HepG2 (cell line): ENCODE data around the gene ZNF444. TPM values are rescaled to one million over a fixed set of nuclear protein-coding genes. Genes with fewer than 3 reads are reported as not detected.

Source experiments
- ATAC-seq: fragments of 200-7000 bp; cut with Tn5 transposase; 3 replicates; pipeline ENCODE4 v1.9.1; 2020; ENCODE audit warnings: mild to moderate bottlenecking, moderate library complexity
- BruUV-seq: library from RNA; stranded (reverse); fragments of 400-500 nt; replicated peaks from 2 replicates; lab custom pipeline; 2021; lab: Mats Ljungman, UMichigan
- CTCF ChIA-PET: fragments of 300-600 bp; formaldehyde crosslinking; extraction: SDS; loops from one replicate; lab custom pipeline; 2021; ENCODE audit warnings: low total read pairs, inconsistent platforms, low intra/inter-chr PET ratio; lab: Yijun Ruan, JAX
- POLR2A ChIA-PET: fragments of 350-600 bp; sonication (Branson Sonifier 250); formaldehyde crosslinking; loops from one replicate; lab custom pipeline; 2020; ENCODE audit warnings: antibody characterized with exemption, inconsistent platforms; lab: Yijun Ruan, JAX
- DNase-seq: peaks from one replicate; pipeline ENCODE4 v3.0.0-alpha.2; 2015; ENCODE audit warnings: low spot score
- FAIRE-seq: peaks from 3 replicates; lab custom pipeline; 2011; peaks lifted over from hg19 to GRCh38; lab: Jason Lieb, UNC
- H2AFZ ChIP-seq: one replicate; pipeline ENCODE4 v1.6.1; 2011; ENCODE audit warnings: low read length, inconsistent platforms
- H3K27ac ChIP-seq: fragments of 300-600 bp; 3 replicates; pipeline ENCODE4 v1.8.0; 2011; ENCODE audit warnings: mixed run types, mild to moderate bottlenecking, mixed read lengths, low read length, inconsistent platforms; ENCODE audit not compliant: insufficient read depth; ENCODE audit errors: extremely low read length
- H3K27me3 ChIP-seq, 2 experiments: fragments of 200-600 bp in 1 of 2; 2 replicates in 1 of 2; 3 replicates in 1 of 2; pipeline versions ENCODE4 v1.6.0 to v1.8.0; 2011; ENCODE audit warnings: low read length in 2 of 2, mild to moderate bottlenecking in 2 of 2, moderate library complexity in 2 of 2, inconsistent platforms in 1 of 2; ENCODE audit not compliant: insufficient read depth in 2 of 2, control insufficient read depth in 1 of 2
- H3K36me3 ChIP-seq, 2 experiments: fragments of 200-600 bp in 1 of 2; replicated peaks in 1 of 2; 2 replicates in 1 of 2; 3 replicates in 1 of 2; pipeline versions ENCODE4 v1.5.1 to v1.8.0; 2011; ENCODE audit warnings: low read length in 2 of 2, inconsistent platforms in 1 of 2; ENCODE audit not compliant: insufficient read depth in 2 of 2, control insufficient read depth in 1 of 2
- H3K4me1 ChIP-seq: 2 replicates; pipeline ENCODE4 v1.5.1; 2012; ENCODE audit warnings: low read length, inconsistent platforms; ENCODE audit not compliant: insufficient read depth
- H3K4me2 ChIP-seq: 2 replicates; pipeline ENCODE4 v1.6.0; 2011; ENCODE audit warnings: low read depth, low read length, inconsistent platforms
- H3K4me3 ChIP-seq, 3 experiments: fragments of 200-600 bp in 1 of 3; sonication (generic), shearing (Covaris generic) in 1 of 3; replicated peaks in 1 of 3; 2 replicates each; pipeline ENCODE4 v1.5.1; 2011 to 2016; ENCODE audit warnings: low read length in 3 of 3, inconsistent platforms in 2 of 3, low read depth in 2 of 3, mild to moderate bottlenecking in 2 of 3, control low read depth in 1 of 3, mixed read lengths in 1 of 3; ENCODE audit not compliant: insufficient read depth in 1 of 3
- H3K79me2 ChIP-seq: one replicate; pipeline ENCODE4 v1.6.1; 2011; ENCODE audit warnings: low read length, inconsistent platforms; ENCODE audit not compliant: insufficient read depth
- H3K9ac ChIP-seq: 2 replicates; pipeline ENCODE4 v1.6.0; 2011; ENCODE audit warnings: mild to moderate bottlenecking, low read depth, low read length, inconsistent platforms; ENCODE audit not compliant: insufficient read depth
- H3K9me3 ChIP-seq: 2 replicates; pipeline ENCODE4 v1.5.1; 2012; ENCODE audit warnings: mild to moderate bottlenecking, low read length
- H4K20me1 ChIP-seq: 2 replicates; pipeline ENCODE4 v1.6.0; 2011; ENCODE audit warnings: inconsistent platforms, mild to moderate bottlenecking, low read length, moderate library complexity; ENCODE audit not compliant: insufficient read depth
- FOSL1 ChIP-seq: sonication (generic); formaldehyde crosslinking; IDR thresholded peaks from 2 replicates; pipeline ENCODE4 v1.9.0; 2021; ENCODE audit warnings: missing genetic modification reagents, borderline replicate concordance
- HMG20A ChIP-seq: IDR thresholded peaks from 2 replicates; pipeline ENCODE4 v1.6.1; 2016; ENCODE audit warnings: borderline replicate concordance
- KDM4B ChIP-seq: sonication (generic); formaldehyde crosslinking; IDR thresholded peaks from 2 replicates; pipeline ENCODE4 v1.4.0; 2020; ENCODE audit warnings: missing genetic modification reagents
- TGIF2 ChIP-seq: IDR thresholded peaks from 2 replicates; pipeline ENCODE4 v1.6.1; 2016; ENCODE audit warnings: control low read depth, missing compliant biosample characterization
- TMF1 ChIP-seq: sonication (generic); formaldehyde crosslinking; IDR thresholded peaks from 2 replicates; pipeline ENCODE4 v1.8.1; 2022; ENCODE audit warnings: low read depth, missing genetic modification reagents
- ZBTB38 ChIP-seq: sonication (generic); formaldehyde crosslinking; IDR thresholded peaks from 2 replicates; pipeline ENCODE4 v1.5.1; 2020; ENCODE audit warnings: mild to moderate bottlenecking, missing genetic modification reagents
- ZNF10 ChIP-seq: sonication (generic); formaldehyde crosslinking; IDR thresholded peaks from 2 replicates; pipeline ENCODE4 v1.4.0; 2020; ENCODE audit warnings: mild to moderate bottlenecking, low read depth, missing genetic modification reagents, borderline replicate concordance
- ZNF136 ChIP-seq: sonication (generic); formaldehyde crosslinking; IDR thresholded peaks from 2 replicates; pipeline ENCODE4 v1.8.1; 2022; ENCODE audit warnings: low read depth, mild to moderate bottlenecking, moderate library complexity, missing genetic modification reagents
- ZNF33B ChIP-seq: sonication (generic); formaldehyde crosslinking; IDR thresholded peaks from 2 replicates; pipeline ENCODE4 v1.5.1; 2020; ENCODE audit warnings: mild to moderate bottlenecking, missing genetic modification reagents
- ZNF564 ChIP-seq: sonication (generic); formaldehyde crosslinking; IDR thresholded peaks from 2 replicates; pipeline ENCODE4 v1.8.1; 2023; ENCODE audit warnings: mild to moderate bottlenecking, missing genetic modification reagents
- ZNF737 ChIP-seq: sonication (generic); formaldehyde crosslinking; IDR thresholded peaks from 2 replicates; pipeline ENCODE4 v1.5.0; 2020; ENCODE audit warnings: missing genetic modification reagents, mild to moderate bottlenecking, borderline replicate concordance
- ZSCAN9 ChIP-seq: IDR thresholded peaks from 2 replicates; pipeline ENCODE4 v1.6.1; 2016; ENCODE audit warnings: borderline replicate concordance
- WGBS: methylation state at CpG from one replicate; pipeline ENCODE4 v1.1.6; 2017; ENCODE audit warnings: low lambda C conversion rate; 5-methylcytosine and 5-hydroxymethylcytosine counted together
- in situ Hi-C: cut with HindIII; loops from 2 replicates; pipeline ENCODE4 v1.10.0; 2017; ENCODE audit warnings: low pct_unique_long_range_greater_than_20kb; ENCODE audit not compliant: extremely low pct_ligation_motif_present
- intact Hi-C: fragments of 100-400 bp; cut with micrococcal nuclease; formaldehyde crosslinking; loops from one replicate; pipeline ENCODE4 v1.10.0; 2022; ENCODE audit not compliant: unreplicated experiment
- polyA plus RNA-seq, 8 experiments: library from polyadenylated mRNA; depleted of rRNA in 3 of 8; stranded (reverse) in 7 of 8; unstranded in 1 of 8; fragments of >200 nt; fragmentation: Illumina TruSeq in 4 of 8; extraction: Trizol in 4 of 8; gene quantifications; 2 replicates each; pipeline versions ENCODE4 v1.2.1 to v1.2.3, GENCODE V29; 2011 to 2016; ENCODE audit warnings: low read depth in 4 of 8, missing spikeins in 1 of 8, mixed read lengths in 1 of 8; ENCODE audit not compliant: insufficient read depth in 1 of 8
- total RNA-seq, 5 experiments: library from RNA; depleted of rRNA; stranded (reverse); fragments of >200 nt; fragmentation: Illumina TruSeq; extraction: Trizol; gene quantifications; 2 replicates each; pipeline ENCODE4 v1.2.3, GENCODE V29; 2016; ENCODE audit warnings: low read depth in 1 of 5
- TF ChIP-seq, protein P1 (sequence below): sonication (generic); formaldehyde crosslinking; conservative IDR thresholded peaks from 2 replicates; pipeline ENCODE4 v1.4.0; 2020; ENCODE audit warnings: mild to moderate bottlenecking, missing genetic modification reagents, moderate library complexity
- TF ChIP-seq, protein P2 (sequence below): sonication (generic); formaldehyde crosslinking; IDR thresholded peaks from 2 replicates; pipeline ENCODE4 v1.4.0; 2020; ENCODE audit warnings: mild to moderate bottlenecking, missing genetic modification reagents
- TF ChIP-seq, protein P3 (sequence below): fragments of 450-650 bp; IDR thresholded peaks from 2 replicates; pipeline ENCODE4 v1.6.1; 2016
- TF ChIP-seq, protein P4 (sequence below): sonication (generic); formaldehyde crosslinking; IDR thresholded peaks from 2 replicates; pipeline ENCODE4 v1.9.0; 2021; ENCODE audit warnings: missing genetic modification reagents, mild to moderate bottlenecking, borderline replicate concordance
- TF ChIP-seq, protein P5 (sequence below): sonication (generic); formaldehyde crosslinking; IDR thresholded peaks from 2 replicates; pipeline ENCODE4 v1.4.0; 2020; ENCODE audit warnings: missing genetic modification reagents; ENCODE audit errors: not compliant biosample characterization

Gene ZNF444
- total and polyA plus RNA-seq, 2 of the 13 experiments (the other 11 are each of a cell fraction or from before 2014, with no cell fraction given), result 27.4 to 30.3 TPM

DNA sequence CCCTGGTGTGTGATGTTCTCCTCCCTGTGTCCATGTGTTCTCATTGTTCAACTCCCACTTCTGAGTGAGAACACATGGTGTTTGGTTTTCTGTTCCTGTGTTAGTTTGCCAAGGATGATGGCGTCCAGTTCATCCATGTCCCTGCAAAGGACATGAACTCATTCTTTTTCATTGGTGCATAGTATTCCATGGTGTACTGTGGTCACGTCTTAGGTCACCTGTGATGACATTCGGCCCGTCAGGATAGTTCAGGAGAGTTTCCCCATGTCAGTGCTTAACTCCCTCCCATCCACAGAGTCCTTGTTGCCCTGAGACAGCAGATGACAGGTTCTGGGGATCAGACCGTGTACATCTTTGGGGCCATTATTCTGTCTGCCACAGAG lies 8.6 kb downstream of the ZNF444 start (continued):
- TF ChIP-seq, protein P1, sequence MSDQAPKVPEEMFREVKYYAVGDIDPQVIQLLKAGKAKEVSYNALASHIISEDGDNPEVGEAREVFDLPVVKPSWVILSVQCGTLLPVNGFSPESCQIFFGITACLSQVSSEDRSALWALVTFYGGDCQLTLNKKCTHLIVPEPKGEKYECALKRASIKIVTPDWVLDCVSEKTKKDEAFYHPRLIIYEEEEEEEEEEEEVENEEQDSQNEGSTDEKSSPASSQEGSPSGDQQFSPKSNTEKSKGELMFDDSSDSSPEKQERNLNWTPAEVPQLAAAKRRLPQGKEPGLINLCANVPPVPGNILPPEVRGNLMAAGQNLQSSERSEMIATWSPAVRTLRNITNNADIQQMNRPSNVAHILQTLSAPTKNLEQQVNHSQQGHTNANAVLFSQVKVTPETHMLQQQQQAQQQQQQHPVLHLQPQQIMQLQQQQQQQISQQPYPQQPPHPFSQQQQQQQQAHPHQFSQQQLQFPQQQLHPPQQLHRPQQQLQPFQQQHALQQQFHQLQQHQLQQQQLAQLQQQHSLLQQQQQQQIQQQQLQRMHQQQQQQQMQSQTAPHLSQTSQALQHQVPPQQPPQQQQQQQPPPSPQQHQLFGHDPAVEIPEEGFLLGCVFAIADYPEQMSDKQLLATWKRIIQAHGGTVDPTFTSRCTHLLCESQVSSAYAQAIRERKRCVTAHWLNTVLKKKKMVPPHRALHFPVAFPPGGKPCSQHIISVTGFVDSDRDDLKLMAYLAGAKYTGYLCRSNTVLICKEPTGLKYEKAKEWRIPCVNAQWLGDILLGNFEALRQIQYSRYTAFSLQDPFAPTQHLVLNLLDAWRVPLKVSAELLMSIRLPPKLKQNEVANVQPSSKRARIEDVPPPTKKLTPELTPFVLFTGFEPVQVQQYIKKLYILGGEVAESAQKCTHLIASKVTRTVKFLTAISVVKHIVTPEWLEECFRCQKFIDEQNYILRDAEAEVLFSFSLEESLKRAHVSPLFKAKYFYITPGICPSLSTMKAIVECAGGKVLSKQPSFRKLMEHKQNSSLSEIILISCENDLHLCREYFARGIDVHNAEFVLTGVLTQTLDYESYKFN, result no peak
- TF ChIP-seq, protein P2, sequence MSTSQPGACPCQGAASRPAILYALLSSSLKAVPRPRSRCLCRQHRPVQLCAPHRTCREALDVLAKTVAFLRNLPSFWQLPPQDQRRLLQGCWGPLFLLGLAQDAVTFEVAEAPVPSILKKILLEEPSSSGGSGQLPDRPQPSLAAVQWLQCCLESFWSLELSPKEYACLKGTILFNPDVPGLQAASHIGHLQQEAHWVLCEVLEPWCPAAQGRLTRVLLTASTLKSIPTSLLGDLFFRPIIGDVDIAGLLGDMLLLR (CRISPR knock-in tag), result no peak
- TF ChIP-seq, protein P3, sequence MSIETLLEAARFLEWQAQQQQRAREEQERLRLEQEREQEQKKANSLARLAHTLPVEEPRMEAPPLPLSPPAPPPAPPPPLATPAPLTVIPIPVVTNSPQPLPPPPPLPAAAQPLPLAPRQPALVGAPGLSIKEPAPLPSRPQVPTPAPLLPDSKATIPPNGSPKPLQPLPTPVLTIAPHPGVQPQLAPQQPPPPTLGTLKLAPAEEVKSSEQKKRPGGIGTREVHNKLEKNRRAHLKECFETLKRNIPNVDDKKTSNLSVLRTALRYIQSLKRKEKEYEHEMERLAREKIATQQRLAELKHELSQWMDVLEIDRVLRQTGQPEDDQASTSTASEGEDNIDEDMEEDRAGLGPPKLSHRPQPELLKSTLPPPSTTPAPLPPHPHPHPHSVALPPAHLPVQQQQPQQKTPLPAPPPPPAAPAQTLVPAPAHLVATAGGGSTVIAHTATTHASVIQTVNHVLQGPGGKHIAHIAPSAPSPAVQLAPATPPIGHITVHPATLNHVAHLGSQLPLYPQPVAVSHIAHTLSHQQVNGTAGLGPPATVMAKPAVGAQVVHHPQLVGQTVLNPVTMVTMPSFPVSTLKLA, result 0 out of 2 replicates have a peak, but pooled peaks have one; percentile 7
- no peak for TF ChIP-seq KDM4B (CRISPR knock-in tag)

DNA sequence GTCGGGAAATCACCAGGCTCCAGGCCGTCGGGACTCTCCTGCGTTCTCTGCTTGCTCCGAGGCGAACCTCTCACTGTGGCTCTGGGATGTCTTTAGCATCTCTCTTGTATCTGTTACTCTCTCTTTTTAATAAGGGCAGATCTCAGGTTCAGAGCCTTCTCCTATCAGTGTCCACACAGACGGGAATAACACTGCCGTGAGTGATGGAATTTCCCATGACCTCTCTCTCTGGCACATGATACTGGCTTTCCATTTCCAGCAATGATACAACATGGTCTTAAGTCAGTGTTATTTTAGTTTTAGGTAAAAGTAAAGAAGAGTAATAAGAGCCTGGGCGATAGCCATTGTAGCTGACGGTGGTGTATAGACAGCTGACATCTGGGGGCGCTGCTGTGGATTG lies 9.3 kb downstream of the ZNF444 start:
- ATAC-seq, result no peak
- TSS peak; percentile 8 for BruUV-seq
- DNase-seq, result no peak
- H3K36me3 ChIP-seq, result peaks cover 17 to 60% of the 10 kb centered on the region in 2 experiments
- no peak for FAIRE-seq
- no peak overlapping the region for H2AFZ ChIP-seq
- H4K20me1 ChIP-seq, result peaks cover 30% of the 10 kb centered on the region; the same call in 1 of the 2 replicates
- no peaks in the 10 kb centered on the region for H3K9me3 ChIP-seq
- no peak overlapping the region for H3K4me3 ChIP-seq
- H3K4me1 ChIP-seq, result peaks cover 36% of the 10 kb centered on the region
- intact Hi-C loops, result no loop called here
- POLR2A ChIA-PET, result no interaction called here
- H3K79me2 ChIP-seq, result peaks cover 38% of the 10 kb centered on the region
- H3K27ac ChIP-seq, result no peak overlapping the region
- CTCF ChIA-PET, result no interaction called here
- no peaks in the 10 kb centered on the region for H3K27me3 ChIP-seq
- H3K4me2 ChIP-seq, result no peak overlapping the region
- H3K9ac ChIP-seq, result no peak overlapping the region
- in situ Hi-C loops, result no loop called here
- WGBS, result 97% methylated on average over 11 of the region's 11 CpGs
- TF ChIP-seq, protein P4, sequence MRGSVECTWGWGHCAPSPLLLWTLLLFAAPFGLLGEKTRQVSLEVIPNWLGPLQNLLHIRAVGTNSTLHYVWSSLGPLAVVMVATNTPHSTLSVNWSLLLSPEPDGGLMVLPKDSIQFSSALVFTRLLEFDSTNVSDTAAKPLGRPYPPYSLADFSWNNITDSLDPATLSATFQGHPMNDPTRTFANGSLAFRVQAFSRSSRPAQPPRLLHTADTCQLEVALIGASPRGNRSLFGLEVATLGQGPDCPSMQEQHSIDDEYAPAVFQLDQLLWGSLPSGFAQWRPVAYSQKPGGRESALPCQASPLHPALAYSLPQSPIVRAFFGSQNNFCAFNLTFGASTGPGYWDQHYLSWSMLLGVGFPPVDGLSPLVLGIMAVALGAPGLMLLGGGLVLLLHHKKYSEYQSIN (CRISPR knock-in tag), result no peak
- TF ChIP-seq ZNF136 (no peak), ZBTB38 (CRISPR knock-in tag) (no peak), ZSCAN9 (CRISPR knock-in tag) (no peak), ZNF737 (CRISPR knock-in tag) (no peak), ZNF33B (no peak), HMG20A (no peak), TMF1 (CRISPR knock-in tag) (no peak), ZNF10 (no peak), FOSL1 (CRISPR knock-in tag) (no peak), TGIF2 (CRISPR knock-in tag) (no peak), ZNF564 (no peak)
- TF ChIP-seq, protein P5, sequence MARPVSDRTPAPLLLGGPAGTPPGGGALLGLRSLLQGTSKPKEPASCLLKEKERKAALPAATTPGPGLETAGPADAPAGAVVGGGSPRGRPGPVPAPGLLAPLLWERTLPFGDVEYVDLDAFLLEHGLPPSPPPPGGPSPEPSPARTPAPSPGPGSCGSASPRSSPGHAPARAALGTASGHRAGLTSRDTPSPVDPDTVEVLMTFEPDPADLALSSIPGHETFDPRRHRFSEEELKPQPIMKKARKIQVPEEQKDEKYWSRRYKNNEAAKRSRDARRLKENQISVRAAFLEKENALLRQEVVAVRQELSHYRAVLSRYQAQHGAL (CRISPR knock-in tag), result no peak
